Smooth muscle cell (in vitro differentiated cells): Measurements from ENCODE around the gene ARHGAP24. TPM values are rescaled to one million over a fixed set of nuclear protein-coding genes. Genes with fewer than 3 reads are reported as not detected.
A peak's percentile ranks its signal among the peaks of the same experiment; 100 is the strongest.

ENCODE experiments used
- DNase-seq: peaks from one replicate; lab custom pipeline; 2025; ENCODE audit not compliant: unreplicated experiment; lab: John Stamatoyannopoulos, UW
- H2AFZ ChIP-seq: fragments of 200-600 bp; sonication (generic); 2 replicates; pipeline ENCODE4 v1.6.0; 2016; ENCODE audit warnings: antibody characterized with exemption, low read depth, mild to moderate bottlenecking
- H3F3A ChIP-seq: fragments of 200-600 bp; sonication (generic); 2 replicates; pipeline ENCODE4 v1.6.0; 2017; ENCODE audit warnings: antibody characterized with exemption, low read depth
- H3K27ac ChIP-seq: fragments of 200-600 bp; sonication (generic); 2 replicates; pipeline ENCODE4 v1.5.1; 2016; ENCODE audit warnings: low read depth, mild to moderate bottlenecking
- H3K27me3 ChIP-seq: fragments of 200-600 bp; sonication (generic); 2 replicates; pipeline ENCODE4 v1.6.1; 2016; ENCODE audit warnings: low read depth, mild to moderate bottlenecking
- H3K36me3 ChIP-seq: fragments of 200-600 bp; sonication (generic); 2 replicates; pipeline ENCODE4 v1.5.1; 2016; ENCODE audit warnings: low read depth
- H3K4me1 ChIP-seq: fragments of 200-600 bp; sonication (generic); 2 replicates; pipeline ENCODE4 v1.5.1; 2016; ENCODE audit warnings: low read depth
- H3K4me2 ChIP-seq: fragments of 200-600 bp; sonication (generic); 2 replicates; pipeline ENCODE4 v1.6.0; 2016; ENCODE audit warnings: mild to moderate bottlenecking
- H3K4me3 ChIP-seq: fragments of 200-600 bp; sonication (generic); 2 replicates; pipeline ENCODE4 v1.5.1; 2016; ENCODE audit warnings: mild to moderate bottlenecking
- H3K79me2 ChIP-seq: fragments of 200-600 bp; sonication (generic); 2 replicates; pipeline ENCODE4 v1.6.0; 2016; ENCODE audit warnings: low read depth, mild to moderate bottlenecking
- H3K9ac ChIP-seq: fragments of 200-600 bp; sonication (generic); 2 replicates; pipeline ENCODE4 v1.6.0; 2016; ENCODE audit warnings: low read depth
- H3K9me3 ChIP-seq: fragments of 200-600 bp; sonication (generic); replicated peaks from 2 replicates; pipeline ENCODE4 v1.5.1; 2016; ENCODE audit warnings: low read depth
- H4K20me1 ChIP-seq: fragments of 200-600 bp; sonication (generic); 2 replicates; pipeline ENCODE4 v1.6.0; 2016; ENCODE audit warnings: low read depth
- CTCF ChIP-seq: fragments of 200-600 bp; sonication (generic); IDR thresholded peaks from 2 replicates; pipeline ENCODE4 v1.5.1; 2017; ENCODE audit warnings: borderline replicate concordance, mild to moderate bottlenecking, antibody characterized with exemption; ENCODE audit not compliant: insufficient read depth, poor library complexity, severe bottlenecking
- WGBS: methylation state at CpG from one replicate; pipeline ENCODE4 v1.1.7; 2016; ENCODE audit warnings: low lambda C conversion rate; 5-methylcytosine and 5-hydroxymethylcytosine counted together
- polyA plus RNA-seq: library from polyadenylated mRNA; unstranded; fragments of >200 nt; fragmentation: Nextera tagmentation; extraction: Ambion mirVana; gene quantifications from 2 replicates; pipeline ENCODE4 v1.2.1, GENCODE V29; 2016
- total RNA-seq: library from RNA; depleted of rRNA; stranded (reverse); fragments of >200 nt; gene quantifications from 2 replicates; pipeline ENCODE4 v1.2.3, GENCODE V29; 2014

ARHGAP24 gene
- total and polyA plus RNA-seq, 2 experiments from 2014 or later, result 4.9 to 18.2 TPM

GRCh38 chr4:86026720-86027119 lies 551.8 kb downstream of the ARHGAP24 start:
- H3K4me1 ChIP-seq, result no peaks in the 10 kb centered on the region
- no peak overlapping the region for H3K4me3 ChIP-seq
- no peak overlapping the region for H3K27ac ChIP-seq
- H4K20me1 ChIP-seq, result no peaks in the 10 kb centered on the region
- no peaks in the 10 kb centered on the region for H3K79me2 ChIP-seq
- TF ChIP-seq CTCF, result no peak
- no peaks in the 10 kb centered on the region for H3K36me3 ChIP-seq
- no peak overlapping the region for H3K9ac ChIP-seq
- no peak for DNase-seq
- no peak overlapping the region for H3K4me2 ChIP-seq
- no peaks in the 10 kb centered on the region for H3F3A ChIP-seq
- WGBS, result 89% methylated on average over 8 of the region's 8 CpGs
- H3K9me3 ChIP-seq, result no peaks in the 10 kb centered on the region
- no peaks in the 10 kb centered on the region for H3K27me3 ChIP-seq
- H2AFZ ChIP-seq, result no peak overlapping the region

GRCh38 chr4:86031927-86032326 lies 557.0 kb downstream of the ARHGAP24 start:
- no peaks in the 10 kb centered on the region for H3K27me3 ChIP-seq
- H3K36me3 ChIP-seq, result no peaks in the 10 kb centered on the region
- H3K9me3 ChIP-seq, result no peaks in the 10 kb centered on the region
- no peak overlapping the region for H3K9ac ChIP-seq
- no peak overlapping the region for H3K4me3 ChIP-seq
- no peaks in the 10 kb centered on the region for H3K79me2 ChIP-seq
- H3F3A ChIP-seq, result no peaks in the 10 kb centered on the region
- H3K4me2 ChIP-seq, result peak overlapping the region; percentile 49
- no peaks in the 10 kb centered on the region for H4K20me1 ChIP-seq
- no peak overlapping the region for H2AFZ ChIP-seq
- WGBS, result 94% methylated on average over 3 of the region's 3 CpGs
- TF ChIP-seq CTCF, result no peak
- peak overlapping the region; percentile 89 for H3K27ac ChIP-seq
- no peak for DNase-seq
- no peaks in the 10 kb centered on the region for H3K4me1 ChIP-seq

- 9% methylated on average over 4 of the region's 4 CpGs for WGBS
- H3K27ac ChIP-seq, result peak overlapping the region; percentile 89
- H3K4me3 ChIP-seq, result no peak overlapping the region
- peak overlapping the region; percentile 64 for H3K9ac ChIP-seq
- no peak for DNase-seq
- H3K4me2 ChIP-seq, result peak overlapping the region; percentile 49
- no peaks in the 10 kb centered on the region for H3K27me3 ChIP-seq
- no peaks in the 10 kb centered on the region for H3K4me1 ChIP-seq
- H3F3A ChIP-seq, result no peaks in the 10 kb centered on the region
- H3K36me3 ChIP-seq, result no peaks in the 10 kb centered on the region
- H4K20me1 ChIP-seq, result no peaks in the 10 kb centered on the region
- H3K79me2 ChIP-seq, result no peaks in the 10 kb centered on the region
- H2AFZ ChIP-seq, result peak overlapping the region; percentile 25
- TF ChIP-seq CTCF, result no peak
- no peaks in the 10 kb centered on the region for H3K9me3 ChIP-seq
Observed at GRCh38 chr4:86032476-86033022, 557.6 kb downstream of the ARHGAP24 start.

GRCh38 chr4:86033171-86033570 lies 558.2 kb downstream of the ARHGAP24 start:
- peak overlapping the region; percentile 49 for H3K4me2 ChIP-seq
- H3K36me3 ChIP-seq, result no peaks in the 10 kb centered on the region
- peak overlapping the region; percentile 25 for H2AFZ ChIP-seq
- H3K27ac ChIP-seq, result peak overlapping the region; percentile 89
- no peaks in the 10 kb centered on the region for H3F3A ChIP-seq
- H3K4me1 ChIP-seq, result no peaks in the 10 kb centered on the region
- no peak for DNase-seq
- H3K9me3 ChIP-seq, result no peaks in the 10 kb centered on the region
- H3K4me3 ChIP-seq, result no peak overlapping the region
- no peak for TF ChIP-seq CTCF
- H4K20me1 ChIP-seq, result no peaks in the 10 kb centered on the region
- no peaks in the 10 kb centered on the region for H3K27me3 ChIP-seq
- WGBS, result 73% methylated on average over 4 of the region's 4 CpGs
- no peaks in the 10 kb centered on the region for H3K79me2 ChIP-seq
- H3K9ac ChIP-seq, result peak overlapping the region; percentile 64
